ENCODE data around the gene SNX33.

SNX33 gene

GRCh38 chr15:75655931-75656330 lies 8.2 kb downstream of the SNX33 start:
- no peaks in the 10 kb centered on the region for H3K9me3 ChIP-seq (ENCODE audit: control insufficient read depth, insufficient read depth, low read length)
- peaks cover 15% of the 10 kb centered on the region for H3K36me3 ChIP-seq (ENCODE audit: control insufficient read depth, insufficient read depth, low read length)
- H3K27ac ChIP-seq (ENCODE audit: low read depth, low read length): no peak overlapping the region
- no peak overlapping the region for H3K9ac ChIP-seq (ENCODE audit: low read depth, low read length)
- H3K4me1 ChIP-seq (ENCODE audit: control insufficient read depth, insufficient read depth, low read length): peaks cover 12% of the 10 kb centered on the region
- H3K27me3 ChIP-seq (ENCODE audit: control insufficient read depth, insufficient read depth, low read length): no peaks in the 10 kb centered on the region
- no peak overlapping the region for H3K4me3 ChIP-seq (ENCODE audit: low read depth, low read length)

- H3K4me3 ChIP-seq (ENCODE audit: low read depth, low read length): no peak overlapping the region
- no peaks in the 10 kb centered on the region for H3K9me3 ChIP-seq (ENCODE audit: control insufficient read depth, insufficient read depth, low read length)
- peaks cover 13% of the 10 kb centered on the region for H3K36me3 ChIP-seq (ENCODE audit: control insufficient read depth, insufficient read depth, low read length)
- no peaks in the 10 kb centered on the region for H3K27me3 ChIP-seq (ENCODE audit: control insufficient read depth, insufficient read depth, low read length)
- no peak overlapping the region for H3K9ac ChIP-seq (ENCODE audit: low read depth, low read length)
- H3K27ac ChIP-seq (ENCODE audit: low read depth, low read length): no peak overlapping the region
- H3K4me1 ChIP-seq (ENCODE audit: control insufficient read depth, insufficient read depth, low read length): peaks cover 9% of the 10 kb centered on the region
These were observed 8.6 kb downstream of the SNX33 start for GRCh38 chr15:75656331-75656730.

GRCh38 chr15:75656813-75657212 lies 9.1 kb downstream of the SNX33 start:
- Histone ChIP-seq H3K36me3 (ENCODE audit: control insufficient read depth, insufficient read depth, low read length) (peaks cover 13% of the 10 kb centered on the region), H3K4me3 (ENCODE audit: low read depth, low read length) (no peak overlapping the region), H3K27me3 (ENCODE audit: control insufficient read depth, insufficient read depth, low read length) (no peaks in the 10 kb centered on the region), H3K4me1 (ENCODE audit: control insufficient read depth, insufficient read depth, low read length) (peaks cover 4% of the 10 kb centered on the region), H3K9me3 (ENCODE audit: control insufficient read depth, insufficient read depth, low read length) (no peaks in the 10 kb centered on the region), H3K27ac (ENCODE audit: low read depth, low read length) (no peak overlapping the region), H3K9ac (ENCODE audit: low read depth, low read length) (no peak overlapping the region)

GRCh38 chr15:75659141-75659771 lies 11.5 kb downstream of the SNX33 start:
- H3K9me3 ChIP-seq (ENCODE audit: control insufficient read depth, insufficient read depth, low read length): no peaks in the 10 kb centered on the region
- H3K4me3 ChIP-seq (ENCODE audit: low read depth, low read length): no peak overlapping the region
- peaks cover 3% of the 10 kb centered on the region; the same call in 1 of the 2 replicates for H3K4me1 ChIP-seq (ENCODE audit: control insufficient read depth, insufficient read depth, low read length)
- no peak overlapping the region for H3K9ac ChIP-seq (ENCODE audit: low read depth, low read length)
- H3K27me3 ChIP-seq (ENCODE audit: control insufficient read depth, insufficient read depth, low read length): no peaks in the 10 kb centered on the region
- H3K27ac ChIP-seq (ENCODE audit: low read depth, low read length): no peak overlapping the region
- H3K36me3 ChIP-seq (ENCODE audit: control insufficient read depth, insufficient read depth, low read length): peaks cover 13% of the 10 kb centered on the region

GRCh38 chr15:75659928-75660645 lies 12.4 kb downstream of the SNX33 start:
- Histone ChIP-seq H3K36me3 (ENCODE audit: control insufficient read depth, insufficient read depth, low read length) (peaks cover 13% of the 10 kb centered on the region), H3K9me3 (ENCODE audit: control insufficient read depth, insufficient read depth, low read length) (no peaks in the 10 kb centered on the region), H3K4me3 (ENCODE audit: low read depth, low read length) (no peak overlapping the region), H3K9ac (ENCODE audit: low read depth, low read length) (no peak overlapping the region), H3K4me1 (ENCODE audit: control insufficient read depth, insufficient read depth, low read length) (peaks cover 3% of the 10 kb centered on the region; the same call in 1 of the 2 replicates), H3K27ac (ENCODE audit: low read depth, low read length) (no peak overlapping the region), H3K27me3 (ENCODE audit: control insufficient read depth, insufficient read depth, low read length) (no peaks in the 10 kb centered on the region)

- H3K4me3 ChIP-seq (ENCODE audit: low read depth, low read length): no peak overlapping the region
- no peaks in the 10 kb centered on the region for H3K27me3 ChIP-seq (ENCODE audit: control insufficient read depth, insufficient read depth, low read length)
- no peaks in the 10 kb centered on the region for H3K9me3 ChIP-seq (ENCODE audit: control insufficient read depth, insufficient read depth, low read length)
- peaks cover 13% of the 10 kb centered on the region for H3K36me3 ChIP-seq (ENCODE audit: control insufficient read depth, insufficient read depth, low read length)
- H3K4me1 ChIP-seq (ENCODE audit: control insufficient read depth, insufficient read depth, low read length): peaks cover 3% of the 10 kb centered on the region; the same call in 1 of the 2 replicates
- no peak overlapping the region; the same call in 1 of the 2 replicates for H3K9ac ChIP-seq (ENCODE audit: low read depth, low read length)
- H3K27ac ChIP-seq (ENCODE audit: low read depth, low read length): peak overlapping the region; percentile 1
These were observed 13.5 kb downstream of the SNX33 start for GRCh38 chr15:75661100-75661755.

- peaks cover 3% of the 10 kb centered on the region; the same call in 1 of the 2 replicates for H3K4me1 ChIP-seq (ENCODE audit: control insufficient read depth, insufficient read depth, low read length)
- H3K9ac ChIP-seq (ENCODE audit: low read depth, low read length): no peak overlapping the region
- H3K27ac ChIP-seq (ENCODE audit: low read depth, low read length): no peak overlapping the region
- no peaks in the 10 kb centered on the region for H3K9me3 ChIP-seq (ENCODE audit: control insufficient read depth, insufficient read depth, low read length)
- no peak overlapping the region for H3K4me3 ChIP-seq (ENCODE audit: low read depth, low read length)
- peaks cover 13% of the 10 kb centered on the region for H3K36me3 ChIP-seq (ENCODE audit: control insufficient read depth, insufficient read depth, low read length)
- H3K27me3 ChIP-seq (ENCODE audit: control insufficient read depth, insufficient read depth, low read length): no peaks in the 10 kb centered on the region
These were observed 14.0 kb downstream of the SNX33 start for GRCh38 chr15:75661756-75662140.

- Histone ChIP-seq H3K9me3 (ENCODE audit: control insufficient read depth, insufficient read depth, low read length) (no peaks in the 10 kb centered on the region), H3K4me1 (ENCODE audit: control insufficient read depth, insufficient read depth, low read length) (peaks cover 3% of the 10 kb centered on the region; the same call in 1 of the 2 replicates), H3K27me3 (ENCODE audit: control insufficient read depth, insufficient read depth, low read length) (no peaks in the 10 kb centered on the region), H3K4me3 (ENCODE audit: low read depth, low read length) (no peak overlapping the region), H3K27ac (ENCODE audit: low read depth, low read length) (no peak overlapping the region), H3K36me3 (ENCODE audit: control insufficient read depth, insufficient read depth, low read length) (peaks cover 6% of the 10 kb centered on the region), H3K9ac (ENCODE audit: low read depth, low read length) (no peak overlapping the region)
These were observed 15.3 kb downstream of the SNX33 start for GRCh38 chr15:75662823-75663519.

GRCh38 chr15:75663931-75664421 lies 16.3 kb downstream of the SNX33 start:
- peaks cover 3% of the 10 kb centered on the region; the same call in 1 of the 2 replicates for H3K4me1 ChIP-seq (ENCODE audit: control insufficient read depth, insufficient read depth, low read length)
- no peak overlapping the region for H3K27ac ChIP-seq (ENCODE audit: low read depth, low read length)
- H3K36me3 ChIP-seq (ENCODE audit: control insufficient read depth, insufficient read depth, low read length): peaks cover 6% of the 10 kb centered on the region
- H3K4me3 ChIP-seq (ENCODE audit: low read depth, low read length): no peak overlapping the region
- H3K9me3 ChIP-seq (ENCODE audit: control insufficient read depth, insufficient read depth, low read length): no peaks in the 10 kb centered on the region
- H3K9ac ChIP-seq (ENCODE audit: low read depth, low read length): no peak overlapping the region
- H3K27me3 ChIP-seq (ENCODE audit: control insufficient read depth, insufficient read depth, low read length): no peaks in the 10 kb centered on the region

- H3K27ac ChIP-seq (ENCODE audit: low read depth, low read length): no peak overlapping the region
- H3K9me3 ChIP-seq (ENCODE audit: control insufficient read depth, insufficient read depth, low read length): no peaks in the 10 kb centered on the region
- no peak overlapping the region for H3K4me3 ChIP-seq (ENCODE audit: low read depth, low read length)
- no peaks in the 10 kb centered on the region for H3K4me1 ChIP-seq (ENCODE audit: control insufficient read depth, insufficient read depth, low read length)
- H3K36me3 ChIP-seq (ENCODE audit: control insufficient read depth, insufficient read depth, low read length): no peaks in the 10 kb centered on the region
- no peak overlapping the region for H3K9ac ChIP-seq (ENCODE audit: low read depth, low read length)
- no peaks in the 10 kb centered on the region for H3K27me3 ChIP-seq (ENCODE audit: control insufficient read depth, insufficient read depth, low read length)
These were observed 19.2 kb downstream of the SNX33 start for GRCh38 chr15:75666823-75667501.

Measured in HUES48 (cell line).